Naive thymus-derived CD4-positive, alpha-beta T cell (primary cell): ENCODE data around the gene METTL26. TPM values are rescaled to one million over a fixed set of nuclear protein-coding genes. Genes with fewer than 3 reads are reported as not detected.
A peak's percentile ranks its signal among the peaks of the same experiment; 100 is the strongest.

Experiments used
- ATAC-seq: fragments of 150-1000 bp; cut with Tn5 transposase; 2 replicates; pipeline ENCODE4 v1.10.0; 2021; ENCODE audit warnings: mild to moderate bottlenecking, moderate library complexity
- CTCF ChIA-PET: fragments of 350-600 bp; sonication (Branson Sonifier 250); formaldehyde crosslinking; loops from one replicate; lab custom pipeline; 2021; ENCODE audit warnings: antibody characterized with exemption; lab: Charles Lee
- POLR2A ChIA-PET: fragments of 350-600 bp; sonication (Branson Sonifier 250); formaldehyde crosslinking; loops from one replicate; lab custom pipeline; 2021; ENCODE audit warnings: antibody characterized with exemption, inconsistent platforms; lab: Charles Lee
- DNase-seq, 9 donors: peaks; one replicate each; pipeline versions ENCODE4 v3.0.0 to v3.0.0-alpha.2; 2020 to 2022; ENCODE audit warnings: mixed read lengths in 1 of 9
- H3K27ac ChIP-seq: one replicate; pipeline ENCODE4 v1.7.0; 2013; ENCODE audit warnings: mild to moderate bottlenecking, low read depth, low read length, moderate library complexity
- H3K27me3 ChIP-seq, 2 donors: one replicate each; pipeline ENCODE4 v1.7.0; 2013; ENCODE audit warnings: low read length in 2 of 2, mild to moderate bottlenecking in 2 of 2, moderate library complexity in 2 of 2; ENCODE audit not compliant: control insufficient read depth in 2 of 2, insufficient read depth in 2 of 2
- H3K36me3 ChIP-seq, 3 experiments: 1 replicate in 2 of 3; 2 replicates in 1 of 3; pipeline ENCODE4 v1.7.0; 2013; ENCODE audit warnings: low read length in 3 of 3, mild to moderate bottlenecking in 3 of 3, moderate library complexity in 1 of 3; ENCODE audit not compliant: insufficient read depth in 3 of 3, control insufficient read depth in 2 of 3
- H3K4me1 ChIP-seq, 2 donors: one replicate each; pipeline ENCODE4 v1.7.0; 2013; ENCODE audit warnings: low read length in 2 of 2, mild to moderate bottlenecking in 2 of 2, moderate library complexity in 1 of 2; ENCODE audit not compliant: control insufficient read depth in 2 of 2, insufficient read depth in 2 of 2
- H3K4me3 ChIP-seq: 2 replicates; pipeline ENCODE4 v1.7.0; 2013; ENCODE audit warnings: mild to moderate bottlenecking, low read length
- H3K9me3 ChIP-seq, 3 experiments: 1 replicate in 2 of 3; 2 replicates in 1 of 3; pipeline ENCODE4 v1.7.0; 2013; ENCODE audit warnings: low read length in 3 of 3; ENCODE audit not compliant: control insufficient read depth in 2 of 3
- H3K27ac Mint-ChIP-seq, 9 donors: one replicate each; pipeline ENCODE4 v1.8.0; 2020 to 2022; ENCODE audit warnings: mixed read lengths in 9 of 9, mild to moderate bottlenecking in 8 of 9, moderate library complexity in 5 of 9, inconsistent platforms in 2 of 9
- H3K27me3 Mint-ChIP-seq, 5 donors: one replicate each; pipeline ENCODE4 v1.8.0; 2021 to 2022; ENCODE audit warnings: mixed read lengths in 5 of 5, mild to moderate bottlenecking in 1 of 5
- H3K36me3 Mint-ChIP-seq, 5 donors: one replicate each; pipeline ENCODE4 v1.8.0; 2020 to 2022; ENCODE audit warnings: mixed read lengths in 5 of 5, mild to moderate bottlenecking in 3 of 5, inconsistent platforms in 1 of 5
- H3K4me1 Mint-ChIP-seq, 7 donors: one replicate each; pipeline ENCODE4 v1.8.0; 2020 to 2022; ENCODE audit warnings: mixed read lengths in 7 of 7, mild to moderate bottlenecking in 3 of 7, inconsistent platforms in 1 of 7
- H3K4me3 Mint-ChIP-seq, 10 donors: one replicate each; pipeline ENCODE4 v1.8.0; 2020 to 2022; ENCODE audit warnings: mild to moderate bottlenecking in 10 of 10, mixed read lengths in 10 of 10, moderate library complexity in 6 of 10, inconsistent platforms in 2 of 10
- H3K9me3 Mint-ChIP-seq, 11 donors: one replicate each; pipeline ENCODE4 v1.8.0; 2020 to 2022; ENCODE audit warnings: mixed read lengths in 11 of 11, mild to moderate bottlenecking in 4 of 11, inconsistent platforms in 1 of 11, moderate library complexity in 1 of 11
- intact Hi-C, 2 donors: fragments of 100-400 bp; cut with micrococcal nuclease; formaldehyde crosslinking; loops; one replicate each; pipeline ENCODE4 v1.15.1; 2023
- polyA plus RNA-seq, 2 donors: library from polyadenylated mRNA; unstranded; fragments of 300-500 nt; fragmentation: Illumina TruSeq; gene quantifications; one replicate each; pipeline ENCODE4 v1.2.3, GENCODE V29; 2021
- total RNA-seq, 6 experiments: library from RNA in 5 of 6; stranded (reverse) in 5 of 6; gene quantifications; 1 replicate in 5 of 6; 2 replicates in 1 of 6; pipeline ENCODE4 v1.2.3 and lab custom pipeline; 2021 to 2026

Gene METTL26
- total and polyA plus RNA-seq, 7 experiments from 2014 or later = 41.7 to 97.5 (median 70.7) TPM

DNA sequence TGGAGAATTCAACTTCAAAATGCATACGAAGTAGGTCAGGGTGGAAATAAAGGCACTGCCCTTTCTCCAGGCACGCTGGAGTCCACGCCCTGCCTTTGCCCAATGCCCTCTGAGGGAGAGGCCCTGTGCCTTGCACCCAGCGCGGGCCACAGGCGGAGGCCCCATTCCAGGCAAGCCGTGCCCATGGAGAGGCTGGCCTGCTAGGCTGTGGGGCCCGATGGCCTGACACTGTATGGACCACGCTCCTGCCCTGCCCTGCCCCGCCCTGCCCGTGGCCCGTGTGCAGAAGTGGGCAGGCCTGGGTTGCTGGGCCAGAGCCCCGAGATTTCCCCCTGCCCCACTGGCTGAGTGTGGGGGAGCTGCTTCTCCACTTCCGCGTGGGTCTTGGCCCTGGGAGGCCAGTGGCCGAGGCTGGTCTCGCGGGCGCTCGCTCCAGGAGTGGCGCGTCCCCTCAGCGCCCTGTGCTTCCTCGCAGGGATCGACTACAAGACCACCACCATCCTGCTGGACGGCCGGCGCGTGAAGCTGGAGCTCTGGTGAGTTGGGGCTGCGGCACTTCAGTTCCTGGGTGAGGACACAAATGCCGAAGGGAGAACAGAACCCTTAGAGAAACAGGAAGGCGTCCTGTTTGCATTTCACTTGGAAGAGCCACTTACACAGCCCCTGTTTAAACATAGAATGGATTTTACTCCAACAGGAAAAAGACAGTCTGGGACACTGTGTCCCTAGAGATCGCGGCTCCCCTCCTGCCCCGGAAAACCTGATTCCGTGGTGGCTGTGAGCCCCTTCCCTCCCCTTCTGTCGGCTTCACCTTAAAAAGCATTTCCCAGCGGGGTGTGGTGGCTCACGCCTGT is 19.1 kb downstream of the METTL26 start:
- Mint-ChIP-seq H3K27me3 (no peaks in the 10 kb centered on the region), H3K36me3 (peaks cover 0 to 13% (median 5%) of the 10 kb centered on the region in 5 donors), H3K9me3 (peaks cover 0 to 1% (median 0%) of the 10 kb centered on the region in 11 donors), H3K4me3 (no peak overlapping the region), H3K27ac (no peak overlapping the region), H3K4me1 (peaks cover 0 to 10% (median 0%) of the 10 kb centered on the region in 7 donors)
- CTCF ChIA-PET = interaction anchor here (0.6 kb wide), 1 partner anchor 19 kb away, joined by 3 read pairs; the partner anchor contains the start of gene METTL26
- Histone ChIP-seq H3K36me3 (peaks cover 0 to 19% (median 0%) of the 10 kb centered on the region in 3 experiments), H3K27me3 (no peaks in the 10 kb centered on the region), H3K4me1 (no peaks in the 10 kb centered on the region), H3K27ac (no peak overlapping the region), H3K9me3 (no peaks in the 10 kb centered on the region), H3K4me3 (no peak overlapping the region)
- intact Hi-C loops = no loop called here
- no peak for DNase-seq
- ATAC-seq = no peak
- POLR2A ChIA-PET = no interaction called here

DNA sequence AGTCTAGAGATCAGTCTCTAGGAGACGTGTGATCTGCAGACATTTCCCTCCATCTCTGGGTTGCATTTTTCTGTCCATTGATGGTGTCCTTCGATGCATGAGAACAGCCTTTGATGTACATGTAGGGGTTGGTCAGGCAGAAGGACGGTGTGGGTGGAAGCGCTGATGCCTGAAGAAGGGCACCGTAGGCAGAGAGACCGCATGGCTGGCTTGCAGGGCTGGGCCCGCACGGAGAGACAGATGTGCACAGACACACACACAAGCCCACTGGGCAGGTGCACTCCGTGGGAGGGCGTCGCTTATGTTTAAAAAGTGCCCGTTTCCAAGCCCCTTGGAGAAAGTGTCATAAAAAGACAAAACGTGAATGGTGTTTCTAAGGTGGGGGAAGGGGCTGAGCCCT is 21.0 kb downstream of the METTL26 start:
- Histone ChIP-seq H3K36me3 (peaks cover 0 to 19% (median 0%) of the 10 kb centered on the region in 3 experiments), H3K27ac (no peak overlapping the region), H3K4me3 (no peak overlapping the region), H3K27me3 (no peaks in the 10 kb centered on the region), H3K4me1 (no peaks in the 10 kb centered on the region), H3K9me3 (no peaks in the 10 kb centered on the region)
- ATAC-seq (no peak), DNase-seq (no peak)
- Mint-ChIP-seq H3K9me3 (peaks cover 0 to 1% (median 0%) of the 10 kb centered on the region in 11 donors), H3K27ac (no peak overlapping the region), H3K36me3 (peaks cover 0 to 13% (median 5%) of the 10 kb centered on the region in 5 donors), H3K27me3 (no peaks in the 10 kb centered on the region), H3K4me1 (peaks cover 3 to 14% (median 5%) of the 10 kb centered on the region in 7 donors), H3K4me3 (no peak overlapping the region)
- POLR2A ChIA-PET = no interaction called here
- CTCF ChIA-PET = no interaction called here
- intact Hi-C loops = no loop called here

DNA sequence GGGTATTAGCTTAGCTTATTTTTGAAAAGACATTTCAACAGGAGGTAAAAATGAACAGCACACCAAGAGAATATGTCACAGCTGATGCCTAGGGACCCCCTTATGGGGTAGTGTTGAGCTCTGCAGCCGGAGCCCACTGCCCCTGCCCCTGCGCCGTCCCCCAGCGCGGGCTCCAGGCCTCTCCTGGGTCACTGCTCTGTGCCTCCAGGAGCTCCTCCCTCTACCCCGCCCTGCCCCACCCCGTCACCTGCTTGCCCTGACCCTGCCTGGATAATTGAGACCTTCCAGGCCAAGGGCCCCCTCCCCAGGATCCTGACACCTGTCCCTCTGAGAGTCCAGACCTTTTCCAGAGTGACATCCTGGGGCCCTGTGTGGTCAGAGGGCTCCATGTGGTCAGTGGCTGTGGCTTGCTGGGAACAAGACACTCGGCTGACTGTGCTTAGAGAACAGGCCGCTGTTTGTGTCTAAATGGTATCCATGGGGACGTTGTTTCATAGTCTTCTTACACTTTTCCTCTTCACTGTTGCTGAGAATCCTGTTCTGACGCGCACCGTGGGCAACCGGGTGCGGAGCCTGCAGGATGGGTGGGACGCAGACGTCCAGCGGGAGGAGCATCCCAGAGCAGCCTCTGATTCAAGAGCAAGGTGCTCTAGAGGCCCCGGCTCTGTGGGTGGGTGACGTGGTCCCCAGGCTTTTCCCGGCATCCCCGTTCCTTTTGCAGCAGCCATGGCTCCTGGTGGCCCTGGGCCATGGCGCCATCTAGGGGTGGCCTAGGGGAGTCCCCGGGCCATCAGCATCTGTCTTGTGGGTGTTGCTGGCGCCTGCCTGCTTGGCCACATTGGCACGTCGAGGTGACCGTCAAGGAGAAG is 25.4 kb downstream of the METTL26 start:
- peak; percentile 87 for ATAC-seq
- ChIA-PET CTCF (interaction anchor here (1.3 kb wide), 1 partner anchor 11 kb away, joined by 3 read pairs; no protein-coding TSS in a partner anchor), POLR2A (no interaction called here)
- Histone ChIP-seq H3K27me3 (no peaks in the 10 kb centered on the region), H3K4me1 (no peaks in the 10 kb centered on the region), H3K36me3 (peaks cover 0 to 5% (median 0%) of the 10 kb centered on the region in 3 experiments), H3K4me3 (no peak overlapping the region), H3K27ac (no peak overlapping the region), H3K9me3 (no peaks in the 10 kb centered on the region)
- Mint-ChIP-seq H3K27ac (peak overlapping the region in 2 of 9 donors; percentile 8 to 79), H3K36me3 (peaks cover 0 to 13% (median 5%) of the 10 kb centered on the region in 5 donors), H3K4me1 (peaks cover 3 to 21% (median 4%) of the 10 kb centered on the region in 7 donors), H3K9me3 (peaks cover 0 to 1% (median 0%) of the 10 kb centered on the region in 11 donors), H3K27me3 (no peaks in the 10 kb centered on the region), H3K4me3 (no peak overlapping the region)
- intact Hi-C loops = loop anchor here in 1 of 2 donors (1.0 kb wide), 1 partner anchor 20 kb away; the partner anchor contains the start of gene RAB40C
- DNase-seq = peak; percentile 35 to 58 (median 49)

DNA sequence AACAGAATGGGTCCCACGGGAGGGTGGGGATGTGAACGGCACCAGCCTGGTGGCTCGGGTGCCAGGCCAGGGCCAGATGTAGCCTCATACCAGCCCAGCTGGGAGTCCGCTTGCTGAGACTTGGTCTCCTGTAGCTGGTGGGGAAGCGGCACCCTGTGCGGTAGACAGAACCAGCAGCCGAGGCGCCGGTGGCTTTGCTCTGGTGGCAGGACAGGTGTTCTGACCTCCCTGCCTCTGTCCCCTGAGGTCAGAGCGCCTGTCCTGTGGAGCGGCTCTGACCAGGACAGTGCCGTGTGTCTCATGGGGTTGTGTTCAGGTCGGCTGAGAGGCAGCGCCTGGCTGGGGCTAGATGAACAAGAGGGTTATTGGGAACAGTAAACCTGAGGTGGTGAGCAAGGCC is 26.1 kb downstream of the METTL26 start:
- ATAC-seq (no peak), DNase-seq (no peak)
- Histone ChIP-seq H3K4me3 (no peak overlapping the region), H3K27me3 (no peaks in the 10 kb centered on the region), H3K36me3 (peaks cover 0 to 5% (median 0%) of the 10 kb centered on the region in 3 experiments), H3K9me3 (peaks cover 0 to 3% (median 0%) of the 10 kb centered on the region in 3 experiments), H3K27ac (no peak overlapping the region), H3K4me1 (no peaks in the 10 kb centered on the region)
- H3K9me3 Mint-ChIP-seq = peaks cover 0 to 1% (median 0%) of the 10 kb centered on the region in 11 donors
- peaks cover 3 to 21% (median 8%) of the 10 kb centered on the region in 7 donors for H3K4me1 Mint-ChIP-seq
- H3K36me3 Mint-ChIP-seq = peaks cover 0 to 19% (median 5%) of the 10 kb centered on the region in 5 donors
- ChIA-PET POLR2A (no interaction called here), CTCF (interaction anchor here (1.3 kb wide), 1 partner anchor 10 kb away, joined by 3 read pairs; no protein-coding TSS in a partner anchor)
- peak overlapping the region in 1 of 10 donors; percentile 17 for H3K4me3 Mint-ChIP-seq
- no peak overlapping the region for H3K27ac Mint-ChIP-seq
- no peaks in the 10 kb centered on the region for H3K27me3 Mint-ChIP-seq
- intact Hi-C loops = no loop called here

DNA sequence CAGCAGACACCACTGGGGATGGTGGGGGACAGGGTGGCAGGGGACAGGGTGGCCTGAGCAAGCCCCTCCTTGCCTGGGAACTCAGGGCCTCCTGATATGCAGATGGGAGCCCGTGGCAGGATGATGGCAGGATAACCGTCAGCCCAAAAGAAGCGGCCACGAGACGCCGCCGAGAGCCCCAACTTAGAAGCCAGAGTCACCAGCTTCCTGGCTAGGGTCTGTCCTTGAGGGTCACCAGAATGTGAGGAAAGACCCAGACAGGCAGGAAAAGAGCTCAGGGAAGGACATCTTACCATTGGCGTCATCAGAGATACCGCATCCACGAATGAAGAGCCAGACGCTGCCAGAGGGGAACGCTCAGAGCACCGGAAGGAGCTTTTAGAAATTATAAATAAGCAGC is 26.8 kb downstream of the METTL26 start:
- no peaks in the 10 kb centered on the region for H3K4me1 ChIP-seq
- H3K27ac ChIP-seq = no peak overlapping the region
- POLR2A ChIA-PET = no interaction called here
- DNase-seq (no peak), ATAC-seq (no peak)
- H3K27ac Mint-ChIP-seq = peak overlapping the region in 1 of 9 donors; percentile 57
- intact Hi-C loops = no loop called here
- no peaks in the 10 kb centered on the region for H3K36me3 ChIP-seq
- no peaks in the 10 kb centered on the region for H3K27me3 ChIP-seq
- H3K4me1 Mint-ChIP-seq = peaks cover 3 to 17% (median 6%) of the 10 kb centered on the region in 7 donors
- peaks cover 0 to 4% (median 0%) of the 10 kb centered on the region in 3 experiments for H3K9me3 ChIP-seq
- no peaks in the 10 kb centered on the region for H3K9me3 Mint-ChIP-seq
- no peak overlapping the region for H3K4me3 Mint-ChIP-seq
- H3K36me3 Mint-ChIP-seq = peaks cover 0 to 14% (median 0%) of the 10 kb centered on the region in 5 donors
- CTCF ChIA-PET = interaction anchor here (1.3 kb wide), 1 partner anchor 9 kb away, joined by 3 read pairs; no protein-coding TSS in a partner anchor
- no peaks in the 10 kb centered on the region for H3K27me3 Mint-ChIP-seq
- no peak overlapping the region for H3K4me3 ChIP-seq

DNA sequence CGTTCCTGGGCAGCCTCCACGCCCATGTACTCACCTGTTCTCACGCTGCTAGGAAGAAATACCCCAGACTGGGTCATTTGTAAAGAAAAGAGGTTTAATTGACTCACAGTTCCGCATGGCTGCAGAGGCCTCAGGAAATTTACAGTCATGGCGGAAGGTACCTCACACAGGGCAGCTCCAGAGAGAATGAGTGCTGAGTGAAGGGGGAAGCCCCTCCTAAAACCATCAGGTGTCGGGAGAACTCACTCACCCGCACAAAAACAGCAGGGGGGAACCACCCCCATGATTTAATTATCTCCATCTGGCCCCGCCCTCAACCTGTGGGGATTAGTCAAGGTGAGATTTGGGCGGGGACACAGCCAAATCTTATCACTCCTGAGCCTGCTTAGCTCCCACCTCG is 28.1 kb downstream of the METTL26 start:
- POLR2A ChIA-PET = no interaction called here
- Histone ChIP-seq H3K4me3 (no peak overlapping the region), H3K27ac (no peak overlapping the region), H3K27me3 (no peaks in the 10 kb centered on the region), H3K4me1 (no peaks in the 10 kb centered on the region), H3K36me3 (no peaks in the 10 kb centered on the region), H3K9me3 (peaks cover 0 to 4% (median 0%) of the 10 kb centered on the region in 3 experiments)
- peaks cover 0 to 5% (median 0%) of the 10 kb centered on the region in 5 donors for H3K36me3 Mint-ChIP-seq
- CTCF ChIA-PET = no interaction called here
- no peaks in the 10 kb centered on the region for H3K9me3 Mint-ChIP-seq
- H3K27me3 Mint-ChIP-seq = no peaks in the 10 kb centered on the region
- intact Hi-C loops = no loop called here
- no peak overlapping the region for H3K4me3 Mint-ChIP-seq
- ATAC-seq (no peak), DNase-seq (no peak)
- H3K27ac Mint-ChIP-seq = no peak overlapping the region
- peaks cover 6 to 21% (median 14%) of the 10 kb centered on the region in 7 donors for H3K4me1 Mint-ChIP-seq
